ENCODE results near the gene SLC29A1. TPM values are rescaled to one million over a fixed set of nuclear protein-coding genes. Genes with fewer than 3 reads are reported as not detected.
"Not testable (repeated sequence)": the region's sequence is repeated elsewhere in the genome, so short reads cannot be mapped to it uniquely, and the experiment has no call there.

Gene SLC29A1
- total RNA-seq, 1 donor, result 26.9 TPM

DNA sequence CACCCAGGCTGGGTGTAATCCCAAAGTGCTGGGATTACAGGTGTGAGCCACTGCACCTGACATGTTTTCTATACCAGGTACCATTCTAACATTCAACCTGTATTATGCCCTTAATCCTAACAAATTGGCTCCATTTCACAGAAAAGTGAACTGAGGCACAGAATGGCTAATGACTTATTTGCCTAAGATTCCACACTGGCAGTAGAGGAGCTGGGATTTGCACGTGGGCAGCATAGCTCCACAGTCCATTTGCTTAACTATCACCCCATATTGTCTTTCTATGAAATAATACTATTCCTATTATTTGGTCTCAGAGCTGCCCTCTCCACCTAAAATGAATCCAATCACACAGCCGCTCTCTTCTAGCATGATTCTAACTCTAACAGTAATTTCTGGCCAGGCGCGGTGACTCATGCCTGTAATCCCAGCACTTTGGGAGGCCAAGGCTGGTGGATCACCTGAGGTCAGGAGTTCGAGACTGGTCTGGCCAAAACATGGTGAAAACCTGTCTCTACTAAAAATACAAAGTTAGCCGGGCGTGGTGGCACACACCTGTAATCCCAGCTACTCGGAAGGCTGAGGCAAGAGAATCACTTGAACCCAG, 30.0 kb upstream of the SLC29A1 start:
- no peak for DNase-seq (ENCODE audit: low read depth in 2 of 3, low spot score in 2 of 3)

GRCh38 chr6:44194326-44194725, 29.1 kb upstream of the SLC29A1 start:
- no peak for DNase-seq (ENCODE audit: low read depth in 2 of 3, low spot score in 2 of 3)

DNA sequence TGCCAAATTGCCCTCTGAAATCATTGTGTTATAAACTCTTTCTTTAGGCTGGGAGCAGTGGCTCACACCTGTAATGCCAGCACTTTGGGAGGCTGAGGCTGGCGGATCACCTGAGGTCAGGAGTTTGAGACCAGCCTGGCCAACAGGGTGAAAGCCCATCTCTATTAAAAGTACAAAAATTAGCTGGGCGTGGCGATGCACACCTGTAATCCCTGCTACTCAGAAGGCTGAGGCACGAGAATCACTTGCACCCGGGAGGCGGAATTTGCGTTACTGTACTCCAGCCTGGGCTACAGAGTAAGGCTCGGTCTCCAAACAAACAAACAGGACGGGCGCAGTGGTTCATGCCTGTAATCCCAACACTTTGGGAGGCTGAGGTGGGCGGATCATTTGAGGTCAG, 27.0 kb upstream of the SLC29A1 start:
- DNase-seq (ENCODE audit: low read depth in 2 of 3, low spot score in 2 of 3), result not testable (repeated sequence)

DNA sequence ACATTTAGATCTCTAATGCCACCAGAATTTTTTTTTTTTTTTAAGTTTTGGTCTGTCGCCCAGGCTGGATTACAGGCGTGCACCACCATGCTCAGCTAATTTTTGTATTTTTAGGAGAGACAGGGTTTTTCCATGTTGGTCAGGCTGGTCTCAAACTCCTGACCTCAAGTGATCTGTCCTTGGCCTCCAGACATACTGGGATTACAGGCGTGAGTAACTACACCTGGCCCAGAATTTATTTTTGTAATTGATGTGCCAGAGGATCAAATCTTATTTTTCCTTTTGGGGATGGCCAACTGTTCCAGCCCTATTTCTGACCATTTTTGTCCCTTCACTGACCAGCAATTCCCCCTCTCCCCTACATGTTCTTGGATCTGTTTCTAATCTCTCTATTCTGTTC, 24.7 kb upstream of the SLC29A1 start:
- DNase-seq (ENCODE audit: low read depth in 2 of 3, low spot score in 2 of 3), result no peak

- no peak for DNase-seq (ENCODE audit: low read depth in 2 of 3, low spot score in 2 of 3)
These were observed 23.5 kb upstream of the SLC29A1 start for GRCh38 chr6:44199883-44200282.

DNA sequence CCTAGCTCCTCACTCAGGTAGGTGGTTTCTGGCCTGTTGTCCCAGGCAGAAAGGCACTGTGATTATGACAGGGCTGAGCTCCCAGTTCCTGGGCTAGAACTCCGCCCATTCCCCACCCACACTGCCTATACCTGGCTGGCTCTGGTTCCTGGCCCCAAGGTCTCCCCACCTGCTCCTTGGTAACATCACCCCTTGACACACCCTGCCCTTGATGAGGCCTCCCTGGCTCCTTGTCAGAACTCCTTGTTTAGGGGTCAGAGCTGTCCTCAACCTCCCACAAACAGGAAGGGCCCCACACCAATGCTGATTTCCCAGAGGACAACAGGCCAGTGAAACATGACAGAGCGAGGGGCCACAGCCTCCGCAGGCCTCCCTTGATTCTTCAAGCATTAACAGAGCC, 22.2 kb upstream of the SLC29A1 start:
- no peak for DNase-seq (ENCODE audit: low read depth in 2 of 3, low spot score in 2 of 3)

- no peak for DNase-seq (ENCODE audit: low read depth in 2 of 3, low spot score in 2 of 3)
These were observed 21.6 kb upstream of the SLC29A1 start for GRCh38 chr6:44201638-44202303.

- DNase-seq (ENCODE audit: low read depth in 2 of 3, low spot score in 2 of 3), result no peak
These were observed 20.9 kb upstream of the SLC29A1 start for GRCh38 chr6:44202332-44202971.

DNA sequence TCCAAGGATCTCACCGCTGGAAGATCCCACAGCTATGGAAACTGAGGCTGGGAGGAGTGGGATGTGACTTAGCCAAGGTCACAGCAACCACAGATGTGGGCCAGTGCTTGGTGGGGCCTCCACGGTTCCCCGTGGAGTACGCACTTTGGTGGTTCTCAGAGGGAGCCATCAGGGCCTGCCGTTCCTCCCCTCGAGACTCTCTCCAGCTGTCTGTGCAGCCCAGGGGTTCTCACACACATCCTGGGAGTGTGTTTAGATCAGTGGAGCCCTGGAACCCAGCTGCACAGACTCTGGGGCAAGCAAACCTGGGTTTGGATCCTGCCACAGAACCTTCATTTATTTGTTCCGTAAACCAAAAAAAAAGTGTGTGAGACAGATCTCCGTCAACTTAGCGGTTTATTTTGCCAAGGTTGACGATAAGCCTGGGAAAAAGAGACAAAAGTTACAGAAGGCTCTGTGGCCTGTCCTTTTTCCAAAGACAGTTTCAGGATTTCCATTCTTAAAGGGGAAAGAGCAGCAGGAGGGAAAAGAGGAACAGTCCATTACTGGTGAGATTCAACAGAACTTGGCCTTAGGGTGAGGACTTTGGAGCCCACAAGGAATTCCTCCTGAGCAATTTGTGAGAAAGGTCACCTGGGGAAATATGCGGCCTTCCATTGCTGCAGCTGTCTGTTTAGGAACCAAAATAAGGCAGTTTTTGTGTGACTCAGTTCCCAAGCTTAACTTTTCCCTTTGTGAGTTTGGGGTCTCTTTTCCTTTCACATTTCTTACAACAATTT, 20.2 kb upstream of the SLC29A1 start:
- no peak for DNase-seq (ENCODE audit: low read depth in 2 of 3, low spot score in 2 of 3)

DNA sequence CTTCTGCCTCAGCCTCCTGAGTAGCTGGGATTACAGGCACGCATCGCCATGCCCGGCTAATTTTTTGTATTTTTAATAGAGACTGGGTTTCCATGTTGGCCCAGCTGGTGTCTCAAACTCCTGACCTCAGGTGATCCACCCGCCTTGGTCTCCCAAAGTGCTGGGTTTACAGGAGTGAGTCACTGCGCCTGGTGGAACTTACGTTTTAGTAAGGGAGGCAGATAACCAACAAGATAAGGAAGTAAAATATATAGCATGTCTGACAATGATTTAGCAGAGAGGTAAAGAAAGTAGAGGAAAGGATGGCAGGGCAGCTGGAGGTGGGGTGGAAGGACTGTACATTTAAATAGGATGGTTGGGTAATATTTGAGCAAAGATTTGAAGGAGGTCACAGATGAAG, 19.4 kb upstream of the SLC29A1 start:
- DNase-seq (ENCODE audit: low read depth in 2 of 3, low spot score in 2 of 3), result no peak

GRCh38 chr6:44207966-44208365, 15.4 kb upstream of the SLC29A1 start:
- no peak for DNase-seq (ENCODE audit: low read depth in 2 of 3, low spot score in 2 of 3)

- no peak for DNase-seq (ENCODE audit: low read depth in 2 of 3, low spot score in 2 of 3)
These were observed 12.1 kb upstream of the SLC29A1 start for GRCh38 chr6:44211284-44211683.

DNA sequence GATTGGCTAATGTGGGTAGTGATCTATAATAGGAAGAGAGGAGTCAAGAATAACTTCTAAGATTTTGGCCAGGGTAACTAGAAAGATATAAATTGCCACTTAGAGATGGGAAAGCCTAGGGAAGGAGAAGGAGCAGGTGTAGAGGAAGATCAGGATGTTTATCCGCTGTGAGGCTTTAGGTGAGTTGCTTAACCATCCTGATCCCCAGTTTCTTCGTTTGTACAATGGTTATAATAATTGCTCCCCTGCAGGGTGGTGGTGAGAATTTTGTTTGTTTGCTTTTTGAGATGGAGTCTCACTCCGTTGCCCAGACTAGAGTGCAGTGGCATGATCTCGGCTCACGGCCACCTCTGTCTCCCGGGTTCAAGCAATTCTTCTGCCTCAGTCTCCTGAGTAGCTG, 9.1 kb upstream of the SLC29A1 start:
- no peak for DNase-seq (ENCODE audit: low read depth in 2 of 3, low spot score in 2 of 3)

- DNase-seq (ENCODE audit: low read depth in 2 of 3, low spot score in 2 of 3), result no peak
These were observed 6.6 kb upstream of the SLC29A1 start, which contains the start of gene MYMX for GRCh38 chr6:44216677-44217331. MYMX (plus strand) TSS chr6:44216926; CDS start chr6:44217472, 546 bp downstream.

- no peak for DNase-seq (ENCODE audit: low read depth in 2 of 3, low spot score in 2 of 3)
These were observed 5.9 kb upstream of the SLC29A1 start for GRCh38 chr6:44217332-44218143.

DNA sequence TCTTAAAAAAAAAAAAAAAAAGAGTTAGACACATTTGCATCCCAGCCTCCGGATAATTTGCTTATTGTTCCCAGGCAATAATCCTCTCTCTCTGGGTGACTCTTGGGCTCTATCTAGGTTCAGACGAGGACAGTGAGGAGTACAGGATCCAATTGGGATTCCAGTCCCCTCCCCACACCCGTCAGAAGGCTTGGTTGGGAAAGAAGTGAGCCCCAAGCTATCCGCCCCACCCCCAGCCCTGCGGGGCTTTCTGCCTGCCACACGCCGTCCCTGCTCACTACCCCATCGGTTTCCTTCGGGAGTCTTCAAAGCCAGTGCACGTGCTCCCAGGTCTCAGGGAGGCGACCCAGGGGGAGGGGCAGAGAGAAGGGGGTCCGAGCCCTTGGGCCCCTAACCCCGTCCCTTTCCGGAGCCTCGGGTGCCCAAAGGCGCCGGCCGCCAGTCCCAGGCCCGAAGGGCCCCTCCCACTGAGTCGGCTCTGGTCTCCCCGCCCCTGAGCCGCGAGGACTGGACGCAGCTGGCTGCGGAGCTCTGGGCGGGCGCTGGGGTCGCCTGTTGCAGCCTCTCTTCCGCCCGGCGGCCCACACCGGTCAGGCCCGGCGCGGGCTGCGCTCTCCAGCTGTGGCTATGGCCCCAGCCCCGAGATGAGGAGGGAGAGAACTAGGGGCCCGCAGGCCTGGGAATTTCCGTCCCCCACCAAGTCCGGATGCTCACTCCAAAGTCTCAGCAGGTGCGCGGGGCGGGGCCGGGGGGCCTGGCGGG, 4.2 kb upstream of the SLC29A1 start:
- peak in 2 of 3 donors; percentile 57 to 64 for DNase-seq (ENCODE audit: low read depth in 2 of 3, low spot score in 2 of 3)

GRCh38 chr6:44219815-44220784, 3.3 kb upstream of the SLC29A1 start:
- DNase-seq (ENCODE audit: low read depth in 2 of 3, low spot score in 2 of 3), result no peak

GRCh38 chr6:44220913-44221290, 2.5 kb upstream of the SLC29A1 start:
- no peak for DNase-seq (ENCODE audit: low read depth in 2 of 3, low spot score in 2 of 3)

Data from hematopoietic multipotent progenitor cell (in vitro differentiated cells).